Measurements from ENCODE around the gene SPAG16.

DNA sequence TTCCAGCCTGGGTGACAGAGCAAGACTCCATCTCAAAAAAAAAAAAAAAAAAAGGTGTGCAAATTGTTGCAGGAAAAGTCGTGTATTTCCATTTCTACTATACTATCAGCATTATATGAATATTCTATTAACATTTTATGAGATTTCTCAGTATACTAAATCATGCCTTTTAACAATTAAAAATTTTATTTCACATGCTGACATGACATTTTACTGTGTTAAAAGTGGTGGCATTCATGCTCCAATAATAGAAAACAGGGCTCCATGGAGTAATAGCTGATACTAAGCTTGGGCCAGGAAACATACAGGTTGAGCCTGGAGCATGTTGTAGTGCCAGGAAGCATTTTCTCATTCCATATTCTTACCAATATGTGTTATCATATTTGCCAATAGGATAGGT lies 141.4 kb downstream of the SPAG16 start:
- TF ChIP-seq, protein P1, sequence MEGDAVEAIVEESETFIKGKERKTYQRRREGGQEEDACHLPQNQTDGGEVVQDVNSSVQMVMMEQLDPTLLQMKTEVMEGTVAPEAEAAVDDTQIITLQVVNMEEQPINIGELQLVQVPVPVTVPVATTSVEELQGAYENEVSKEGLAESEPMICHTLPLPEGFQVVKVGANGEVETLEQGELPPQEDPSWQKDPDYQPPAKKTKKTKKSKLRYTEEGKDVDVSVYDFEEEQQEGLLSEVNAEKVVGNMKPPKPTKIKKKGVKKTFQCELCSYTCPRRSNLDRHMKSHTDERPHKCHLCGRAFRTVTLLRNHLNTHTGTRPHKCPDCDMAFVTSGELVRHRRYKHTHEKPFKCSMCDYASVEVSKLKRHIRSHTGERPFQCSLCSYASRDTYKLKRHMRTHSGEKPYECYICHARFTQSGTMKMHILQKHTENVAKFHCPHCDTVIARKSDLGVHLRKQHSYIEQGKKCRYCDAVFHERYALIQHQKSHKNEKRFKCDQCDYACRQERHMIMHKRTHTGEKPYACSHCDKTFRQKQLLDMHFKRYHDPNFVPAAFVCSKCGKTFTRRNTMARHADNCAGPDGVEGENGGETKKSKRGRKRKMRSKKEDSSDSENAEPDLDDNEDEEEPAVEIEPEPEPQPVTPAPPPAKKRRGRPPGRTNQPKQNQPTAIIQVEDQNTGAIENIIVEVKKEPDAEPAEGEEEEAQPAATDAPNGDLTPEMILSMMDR (IDR thresholded peaks at IDR 0.05; ENCODE audit: insufficient read depth, low read length), result no peak
- no peak for TF ChIP-seq GABPA (IDR thresholded peaks at IDR 0.05; ENCODE audit: low read depth)
- TF ChIP-seq POLR2AphosphoS5 (IDR thresholded peaks at IDR 0.05; ENCODE audit: low read depth), result no peak
- TF ChIP-seq, protein P2, sequence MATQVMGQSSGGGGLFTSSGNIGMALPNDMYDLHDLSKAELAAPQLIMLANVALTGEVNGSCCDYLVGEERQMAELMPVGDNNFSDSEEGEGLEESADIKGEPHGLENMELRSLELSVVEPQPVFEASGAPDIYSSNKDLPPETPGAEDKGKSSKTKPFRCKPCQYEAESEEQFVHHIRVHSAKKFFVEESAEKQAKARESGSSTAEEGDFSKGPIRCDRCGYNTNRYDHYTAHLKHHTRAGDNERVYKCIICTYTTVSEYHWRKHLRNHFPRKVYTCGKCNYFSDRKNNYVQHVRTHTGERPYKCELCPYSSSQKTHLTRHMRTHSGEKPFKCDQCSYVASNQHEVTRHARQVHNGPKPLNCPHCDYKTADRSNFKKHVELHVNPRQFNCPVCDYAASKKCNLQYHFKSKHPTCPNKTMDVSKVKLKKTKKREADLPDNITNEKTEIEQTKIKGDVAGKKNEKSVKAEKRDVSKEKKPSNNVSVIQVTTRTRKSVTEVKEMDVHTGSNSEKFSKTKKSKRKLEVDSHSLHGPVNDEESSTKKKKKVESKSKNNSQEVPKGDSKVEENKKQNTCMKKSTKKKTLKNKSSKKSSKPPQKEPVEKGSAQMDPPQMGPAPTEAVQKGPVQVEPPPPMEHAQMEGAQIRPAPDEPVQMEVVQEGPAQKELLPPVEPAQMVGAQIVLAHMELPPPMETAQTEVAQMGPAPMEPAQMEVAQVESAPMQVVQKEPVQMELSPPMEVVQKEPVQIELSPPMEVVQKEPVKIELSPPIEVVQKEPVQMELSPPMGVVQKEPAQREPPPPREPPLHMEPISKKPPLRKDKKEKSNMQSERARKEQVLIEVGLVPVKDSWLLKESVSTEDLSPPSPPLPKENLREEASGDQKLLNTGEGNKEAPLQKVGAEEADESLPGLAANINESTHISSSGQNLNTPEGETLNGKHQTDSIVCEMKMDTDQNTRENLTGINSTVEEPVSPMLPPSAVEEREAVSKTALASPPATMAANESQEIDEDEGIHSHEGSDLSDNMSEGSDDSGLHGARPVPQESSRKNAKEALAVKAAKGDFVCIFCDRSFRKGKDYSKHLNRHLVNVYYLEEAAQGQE (IDR thresholded peaks at IDR 0.05; ENCODE audit: insufficient replicate concordance, low read depth), result no peak
- no peak for TF ChIP-seq SPI1 (IDR thresholded peaks at IDR 0.05; ENCODE audit: borderline replicate concordance, low read depth)

Measured in HL-60 (cell line).